Measurements from ENCODE around the gene PACSIN2.

Gene PACSIN2

DNA sequence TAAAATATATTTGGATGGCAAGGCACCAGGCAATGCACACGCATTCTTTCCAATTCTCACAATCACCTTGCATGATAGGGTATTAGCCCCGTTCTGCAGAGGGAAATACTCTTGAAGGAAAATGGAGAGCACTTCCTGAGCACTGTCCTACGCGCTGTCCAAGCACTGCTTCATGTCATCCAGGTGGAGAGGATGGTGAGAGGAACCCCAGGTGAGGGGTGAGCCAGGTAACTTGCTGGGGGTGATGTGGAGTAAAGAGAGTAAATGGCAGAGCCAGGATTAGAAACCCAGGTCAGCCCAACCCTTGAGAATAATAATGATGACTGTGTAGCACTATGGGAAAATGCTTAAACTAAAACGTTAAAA, 711 bp upstream of the PACSIN2 start:
- Histone ChIP-seq H3K4me3 (ENCODE audit: insufficient read depth, low read length, poor library complexity, severe bottlenecking) (peak overlapping the region; percentile 65), H3K27me3 (ENCODE audit: low read length) (no peaks in the 10 kb centered on the region), H3K4me2 (ENCODE audit: low read depth, low read length, poor library complexity, severe bottlenecking) (peak overlapping the region; percentile 98), H3K9me3 (ENCODE audit: insufficient read depth, low read length) (no peaks in the 10 kb centered on the region), H2AFZ (ENCODE audit: low read depth, low read length, severe bottlenecking) (peak overlapping the region; percentile 100), H4K20me1 (ENCODE audit: low read depth, low read length) (0 out of 2 replicates have a peak, but pooled peaks cover 5% of the 10 kb centered on the region), H3K79me2 (ENCODE audit: insufficient read depth, low read length) (peaks cover 26% of the 10 kb centered on the region), H3K36me3 (ENCODE audit: low read length) (no peaks in the 10 kb centered on the region), H3K9me2 (replicated peaks; ENCODE audit: insufficient read depth, low read length) (no peaks in the 10 kb centered on the region), H3K27ac (ENCODE audit: low read depth, low read length) (no peak overlapping the region), H3F3A (ENCODE audit: insufficient read depth) (no peaks in the 10 kb centered on the region), H3K9ac (ENCODE audit: low read length) (peak overlapping the region; percentile 61)
- no peak for TF ChIP-seq EZH2phosphoT487 (conservative IDR thresholded peaks at IDR 0.05; ENCODE audit: low read length)
- TF ChIP-seq, protein P1, sequence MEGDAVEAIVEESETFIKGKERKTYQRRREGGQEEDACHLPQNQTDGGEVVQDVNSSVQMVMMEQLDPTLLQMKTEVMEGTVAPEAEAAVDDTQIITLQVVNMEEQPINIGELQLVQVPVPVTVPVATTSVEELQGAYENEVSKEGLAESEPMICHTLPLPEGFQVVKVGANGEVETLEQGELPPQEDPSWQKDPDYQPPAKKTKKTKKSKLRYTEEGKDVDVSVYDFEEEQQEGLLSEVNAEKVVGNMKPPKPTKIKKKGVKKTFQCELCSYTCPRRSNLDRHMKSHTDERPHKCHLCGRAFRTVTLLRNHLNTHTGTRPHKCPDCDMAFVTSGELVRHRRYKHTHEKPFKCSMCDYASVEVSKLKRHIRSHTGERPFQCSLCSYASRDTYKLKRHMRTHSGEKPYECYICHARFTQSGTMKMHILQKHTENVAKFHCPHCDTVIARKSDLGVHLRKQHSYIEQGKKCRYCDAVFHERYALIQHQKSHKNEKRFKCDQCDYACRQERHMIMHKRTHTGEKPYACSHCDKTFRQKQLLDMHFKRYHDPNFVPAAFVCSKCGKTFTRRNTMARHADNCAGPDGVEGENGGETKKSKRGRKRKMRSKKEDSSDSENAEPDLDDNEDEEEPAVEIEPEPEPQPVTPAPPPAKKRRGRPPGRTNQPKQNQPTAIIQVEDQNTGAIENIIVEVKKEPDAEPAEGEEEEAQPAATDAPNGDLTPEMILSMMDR (IDR thresholded peaks at IDR 0.05; ENCODE audit: insufficient read depth, low read length, poor library complexity, severe bottlenecking): no peak

DNA sequence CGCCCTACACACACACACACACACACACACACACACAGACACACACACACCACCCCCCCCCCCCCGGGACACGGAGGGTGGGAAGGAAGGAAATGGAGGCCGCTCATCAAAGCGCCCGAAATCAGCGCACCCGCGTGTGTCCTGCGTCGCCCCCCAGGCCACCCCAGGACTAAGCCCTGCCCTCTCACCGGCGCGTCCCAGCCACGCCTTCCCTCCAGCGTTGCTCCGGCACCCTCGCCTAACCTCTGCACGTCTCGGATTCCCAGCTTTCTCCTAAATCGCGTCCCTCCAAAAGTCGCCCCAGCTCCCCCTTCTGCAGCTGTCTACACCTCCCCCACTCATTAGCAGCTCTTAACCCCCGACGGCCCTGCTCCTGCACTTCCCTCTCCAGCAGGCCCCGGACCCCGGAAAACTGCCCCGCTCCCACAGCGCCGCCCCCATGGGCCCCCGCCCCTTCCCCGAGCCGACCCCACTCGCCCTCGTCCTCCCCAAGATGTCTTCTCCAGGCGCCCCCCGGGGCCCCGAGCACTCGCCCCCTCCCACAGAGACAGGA, 557 bp downstream of the PACSIN2 start:
- TF ChIP-seq EZH2phosphoT487 (conservative IDR thresholded peaks at IDR 0.05; ENCODE audit: low read length): no peak
- TF ChIP-seq, protein P1 (IDR thresholded peaks at IDR 0.05; ENCODE audit: insufficient read depth, low read length, poor library complexity, severe bottlenecking): no peak
- Histone ChIP-seq H3K79me2 (ENCODE audit: insufficient read depth, low read length) (peaks cover 35% of the 10 kb centered on the region), H4K20me1 (ENCODE audit: low read depth, low read length) (0 out of 2 replicates have a peak, but pooled peaks cover 5% of the 10 kb centered on the region), H3K36me3 (ENCODE audit: low read length) (no peaks in the 10 kb centered on the region), H3K4me2 (ENCODE audit: low read depth, low read length, poor library complexity, severe bottlenecking) (peak overlapping the region; percentile 61), H3K4me3 (ENCODE audit: insufficient read depth, low read length, poor library complexity, severe bottlenecking) (peak overlapping the region; percentile 67), H3K27ac (ENCODE audit: low read depth, low read length) (no peak overlapping the region), H3K9me2 (replicated peaks; ENCODE audit: insufficient read depth, low read length) (no peaks in the 10 kb centered on the region), H2AFZ (ENCODE audit: low read depth, low read length, severe bottlenecking) (peak overlapping the region; percentile 55), H3K27me3 (ENCODE audit: low read length) (no peaks in the 10 kb centered on the region), H3K9ac (ENCODE audit: low read length) (peak overlapping the region; percentile 61), H3K9me3 (ENCODE audit: insufficient read depth, low read length) (no peaks in the 10 kb centered on the region), H3F3A (ENCODE audit: insufficient read depth) (no peaks in the 10 kb centered on the region)

DNA sequence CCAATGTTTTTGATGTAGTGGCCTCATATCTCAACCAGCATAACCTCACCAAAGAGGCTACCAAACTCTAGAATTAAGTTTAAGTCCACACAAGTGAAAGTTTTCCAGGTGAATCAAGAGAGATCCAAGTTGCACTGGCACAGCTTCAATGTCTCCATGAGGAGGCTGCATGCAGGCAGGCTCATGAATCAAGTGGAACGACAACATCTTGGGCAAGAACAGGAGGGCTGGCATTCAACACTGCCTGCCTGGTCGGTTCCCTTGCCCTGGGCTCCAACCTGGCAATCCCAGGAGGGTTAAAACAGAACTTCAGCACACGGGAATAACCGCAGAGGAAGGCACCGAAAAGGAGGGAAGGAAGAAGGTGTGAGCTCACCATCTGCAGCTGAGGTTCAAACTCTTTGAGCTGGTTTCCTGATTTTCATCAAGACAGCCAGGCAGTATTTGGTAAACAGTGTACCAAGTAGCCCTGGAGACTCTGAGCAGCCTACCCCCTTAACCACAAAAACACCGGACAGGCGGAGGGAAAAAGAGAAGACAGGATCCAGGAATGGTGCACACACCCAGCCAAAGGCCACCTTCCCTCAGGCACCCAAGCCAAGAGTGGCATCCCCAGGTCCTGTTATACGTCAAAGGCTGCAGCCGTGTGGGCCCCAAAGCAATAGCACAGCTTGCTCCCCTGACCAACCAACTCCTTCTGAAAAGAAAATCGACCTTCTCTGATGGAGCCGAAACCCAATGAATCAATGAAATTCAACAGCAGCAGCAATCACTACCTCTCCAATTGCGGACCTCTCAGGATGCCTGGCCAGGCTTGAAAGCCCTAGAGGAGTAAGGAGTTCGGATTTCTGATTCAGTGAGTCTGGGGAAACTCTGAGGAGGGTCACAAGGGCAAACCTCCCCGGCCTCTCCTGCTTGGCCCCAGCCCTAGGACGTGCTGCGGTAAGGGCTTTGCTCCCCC, 1.3 kb downstream of the PACSIN2 start:
- peaks cover 43% of the 10 kb centered on the region for H3K79me2 ChIP-seq (ENCODE audit: insufficient read depth, low read length)
- H3K4me3 ChIP-seq (ENCODE audit: insufficient read depth, low read length, poor library complexity, severe bottlenecking): peak overlapping the region; percentile 67
- peak overlapping the region; percentile 61 for H3K9ac ChIP-seq (ENCODE audit: low read length)
- no peaks in the 10 kb centered on the region for H3K27me3 ChIP-seq (ENCODE audit: low read length)
- no peak overlapping the region for H2AFZ ChIP-seq (ENCODE audit: low read depth, low read length, severe bottlenecking)
- H3K27ac ChIP-seq (ENCODE audit: low read depth, low read length): no peak overlapping the region
- H4K20me1 ChIP-seq (ENCODE audit: low read depth, low read length): 0 out of 2 replicates have a peak, but pooled peaks cover 5% of the 10 kb centered on the region
- no peaks in the 10 kb centered on the region for H3F3A ChIP-seq (ENCODE audit: insufficient read depth)
- H3K9me2 ChIP-seq (replicated peaks; ENCODE audit: insufficient read depth, low read length): no peaks in the 10 kb centered on the region
- H3K4me2 ChIP-seq (ENCODE audit: low read depth, low read length, poor library complexity, severe bottlenecking): peak overlapping the region; percentile 61
- no peak for TF ChIP-seq EZH2phosphoT487 (conservative IDR thresholded peaks at IDR 0.05; ENCODE audit: low read length)
- TF ChIP-seq, protein P1 (IDR thresholded peaks at IDR 0.05; ENCODE audit: insufficient read depth, low read length, poor library complexity, severe bottlenecking): no peak
- H3K36me3 ChIP-seq (ENCODE audit: low read length): no peaks in the 10 kb centered on the region
- H3K9me3 ChIP-seq (ENCODE audit: insufficient read depth, low read length): no peaks in the 10 kb centered on the region
